Vagina (tissue), 2 donors: ENCODE measurements around the gene CDK2AP2.

Experiments used
- POLR2A ChIP-seq, 2 donors: fragments of 450-650 bp; IDR thresholded peaks; one replicate each; pipeline ENCODE4 v1.6.1; 2017; ENCODE audit warnings: antibody characterized with exemption in 2 of 2, mild to moderate bottlenecking in 2 of 2, moderate library complexity in 2 of 2
- TF ChIP-seq, protein P1 (sequence below), 3 experiments: fragments of 450-650 bp in 2 of 3; fragments of 200-600 bp in 1 of 3; sonication (generic) in 1 of 3; IDR thresholded peaks; one replicate each; pipeline ENCODE4 v1.5.1; 2017 to 2019; ENCODE audit warnings: antibody characterized with exemption in 3 of 3, mild to moderate bottlenecking in 2 of 3, moderate library complexity in 2 of 3

DNA sequence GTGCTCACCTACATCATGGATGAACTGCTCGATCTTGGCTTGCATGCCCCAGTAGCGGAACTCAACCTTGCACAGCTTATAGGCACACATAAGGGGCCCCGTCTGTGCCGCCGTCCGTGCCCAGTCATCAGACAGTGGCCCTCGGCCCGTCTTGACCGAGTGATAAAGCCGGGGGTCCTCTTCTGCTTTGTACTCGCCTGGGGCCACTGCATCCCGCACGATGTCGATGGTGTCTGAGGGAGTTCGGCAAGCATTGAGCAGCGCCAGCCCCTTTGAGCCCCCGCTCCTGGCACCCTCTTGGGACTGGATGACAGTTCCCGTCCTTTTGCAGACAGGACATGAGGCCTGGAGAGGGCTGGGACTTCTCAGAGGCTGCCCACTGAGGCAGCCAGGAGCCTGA is 6.1 kb downstream of the CDK2AP2 start:
- TF ChIP-seq POLR2A (IDR thresholded peaks at IDR 0.05): no peak
- TF ChIP-seq, protein P1, sequence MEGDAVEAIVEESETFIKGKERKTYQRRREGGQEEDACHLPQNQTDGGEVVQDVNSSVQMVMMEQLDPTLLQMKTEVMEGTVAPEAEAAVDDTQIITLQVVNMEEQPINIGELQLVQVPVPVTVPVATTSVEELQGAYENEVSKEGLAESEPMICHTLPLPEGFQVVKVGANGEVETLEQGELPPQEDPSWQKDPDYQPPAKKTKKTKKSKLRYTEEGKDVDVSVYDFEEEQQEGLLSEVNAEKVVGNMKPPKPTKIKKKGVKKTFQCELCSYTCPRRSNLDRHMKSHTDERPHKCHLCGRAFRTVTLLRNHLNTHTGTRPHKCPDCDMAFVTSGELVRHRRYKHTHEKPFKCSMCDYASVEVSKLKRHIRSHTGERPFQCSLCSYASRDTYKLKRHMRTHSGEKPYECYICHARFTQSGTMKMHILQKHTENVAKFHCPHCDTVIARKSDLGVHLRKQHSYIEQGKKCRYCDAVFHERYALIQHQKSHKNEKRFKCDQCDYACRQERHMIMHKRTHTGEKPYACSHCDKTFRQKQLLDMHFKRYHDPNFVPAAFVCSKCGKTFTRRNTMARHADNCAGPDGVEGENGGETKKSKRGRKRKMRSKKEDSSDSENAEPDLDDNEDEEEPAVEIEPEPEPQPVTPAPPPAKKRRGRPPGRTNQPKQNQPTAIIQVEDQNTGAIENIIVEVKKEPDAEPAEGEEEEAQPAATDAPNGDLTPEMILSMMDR (IDR thresholded peaks at IDR 0.05): no peak
